DOHH2 (cell line): Measurements from ENCODE around the gene OXSR1.

Source experiments
- CTCF ChIP-seq: fragments of 200-600 bp; sonication (generic); IDR thresholded peaks from one replicate; pipeline ENCODE4 v1.5.1; 2014; ENCODE audit warnings: antibody characterized with exemption, mild to moderate bottlenecking, low read depth, low read length; ENCODE audit not compliant: poor library complexity, severe bottlenecking
- EZH2phosphoT487 ChIP-seq: fragments of 200-600 bp; sonication (generic); IDR thresholded peaks from 2 replicates; pipeline ENCODE4 v1.6.1; 2017; ENCODE audit warnings: borderline replicate concordance, mild to moderate bottlenecking, antibody characterized with exemption, low read length, moderate library complexity, mixed read lengths

DNA sequence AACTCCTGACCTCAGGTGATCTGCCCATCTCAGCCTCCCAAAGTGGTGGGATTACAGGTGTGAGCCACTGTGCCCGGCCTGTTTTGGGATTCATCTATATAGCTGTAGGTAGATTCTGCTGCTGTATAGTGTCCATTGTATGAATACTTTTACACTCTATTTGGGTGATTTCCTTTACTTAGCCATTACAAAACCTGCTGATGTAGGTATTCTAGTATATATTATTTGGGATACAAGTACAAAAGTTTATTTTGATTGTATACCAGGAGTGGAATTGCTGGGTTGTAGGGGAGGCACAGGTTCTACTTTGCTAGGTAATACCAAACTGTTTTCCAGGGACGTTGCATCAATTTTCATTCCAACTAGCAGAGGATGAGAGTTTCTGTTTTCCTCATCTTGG is 9.5 kb upstream of the OXSR1 start:
- TF ChIP-seq CTCF, result no peak
- no peak for TF ChIP-seq EZH2phosphoT487
